Natural killer cell treated with Interleukin-12 subunit alpha and Interleukin-12 subunit beta and Interleukin-15 and Interleukin-18, amount 100 ng/mL, for 72 hours (primary cell): ENCODE data around the gene SLC28A1. TPM values are rescaled to one million over a fixed set of nuclear protein-coding genes. Genes with fewer than 3 reads are reported as not detected.

Experiments used
- ATAC-seq, 2 donors: fragments of 150-1000 bp; cut with Tn5 transposase in 1 of 2; sonication (Bioruptor Pico), chemical (Tn5 transposase) in 1 of 2; 2 replicates each; pipeline ENCODE4 v1.10.0; 2021
- DNase-seq: peaks from one replicate; pipeline ENCODE4 v3.0.0; 2022; ENCODE audit warnings: low spot score
- H3K27ac Mint-ChIP-seq, 2 donors: 1 replicate in 1 of 2; 2 replicates in 1 of 2; pipeline ENCODE4 v1.8.0; 2022; ENCODE audit warnings: mixed read lengths in 2 of 2, mild to moderate bottlenecking in 1 of 2, moderate library complexity in 1 of 2
- H3K27me3 Mint-ChIP-seq, 2 donors: 1 replicate in 1 of 2; 2 replicates in 1 of 2; pipeline ENCODE4 v1.8.0; 2022; ENCODE audit warnings: mixed read lengths in 2 of 2
- H3K36me3 Mint-ChIP-seq: one replicate; pipeline ENCODE4 v1.8.0; 2022; ENCODE audit warnings: mixed read lengths
- H3K4me1 Mint-ChIP-seq, 2 donors: 1 replicate in 1 of 2; 2 replicates in 1 of 2; pipeline ENCODE4 v1.8.0; 2022; ENCODE audit warnings: low read depth in 2 of 2, mixed read lengths in 2 of 2, mild to moderate bottlenecking in 1 of 2
- H3K4me3 Mint-ChIP-seq: one replicate; pipeline ENCODE4 v1.8.0; 2022; ENCODE audit warnings: mixed read lengths
- H3K9me3 Mint-ChIP-seq: 2 replicates; pipeline ENCODE4 v1.8.0; 2022; ENCODE audit warnings: mixed read lengths
- total RNA-seq, 2 donors: library from RNA; stranded (reverse); gene quantifications; one replicate each; pipeline ENCODE4 v1.2.3, GENCODE V29; 2022

The SLC28A1 gene
- total RNA-seq, 2 donors from 2014 or later = not detected

- no peaks in the 10 kb centered on the region for H3K4me1 Mint-ChIP-seq
- no peaks in the 10 kb centered on the region for H3K9me3 Mint-ChIP-seq
These were observed 15.3 kb downstream of the SLC28A1 start for GRCh38 chr15:84899750-84900149.

GRCh38 chr15:84901540-84901939, 17.1 kb downstream of the SLC28A1 start:
- no peak overlapping the region for H3K4me3 Mint-ChIP-seq
- H3K4me1 Mint-ChIP-seq = no peaks in the 10 kb centered on the region
- no peak overlapping the region for H3K27ac Mint-ChIP-seq
- no peaks in the 10 kb centered on the region for H3K9me3 Mint-ChIP-seq
- no peak for DNase-seq
- no peak for ATAC-seq
- H3K36me3 Mint-ChIP-seq = peaks cover 5% of the 10 kb centered on the region
- peaks cover 8 to 25% of the 10 kb centered on the region in 2 donors for H3K27me3 Mint-ChIP-seq

More at GRCh38 chr15:84899750-84900149, 15.3 kb downstream of the SLC28A1 start:
- no peak for ATAC-seq
- H3K27ac Mint-ChIP-seq = no peak overlapping the region
- DNase-seq = no peak
- H3K4me3 Mint-ChIP-seq = no peak overlapping the region
- peaks cover 5% of the 10 kb centered on the region for H3K36me3 Mint-ChIP-seq
- peaks cover 10 to 31% of the 10 kb centered on the region in 2 donors for H3K27me3 Mint-ChIP-seq

- Mint-ChIP-seq H3K27me3 (peaks cover 3 to 15% of the 10 kb centered on the region in 2 donors), H3K9me3 (no peaks in the 10 kb centered on the region), H3K4me1 (no peaks in the 10 kb centered on the region), H3K4me3 (no peak overlapping the region), H3K36me3 (peaks cover 5% of the 10 kb centered on the region), H3K27ac (no peak overlapping the region)
- ATAC-seq = peak in 1 of 2 donors; percentile 40
- no peak for DNase-seq
These were observed 19.3 kb downstream of the SLC28A1 start for GRCh38 chr15:84903751-84904150.

GRCh38 chr15:84904419-84904818, 20.0 kb downstream of the SLC28A1 start:
- no peak for ATAC-seq
- no peaks in the 10 kb centered on the region for H3K9me3 Mint-ChIP-seq
- H3K36me3 Mint-ChIP-seq = peaks cover 3% of the 10 kb centered on the region
- no peak overlapping the region for H3K4me3 Mint-ChIP-seq
- H3K27ac Mint-ChIP-seq = no peak overlapping the region
- peaks cover 2 to 8% of the 10 kb centered on the region in 2 donors for H3K27me3 Mint-ChIP-seq
- H3K4me1 Mint-ChIP-seq = no peaks in the 10 kb centered on the region
- DNase-seq = no peak

GRCh38 chr15:84905016-84905916, 20.8 kb downstream of the SLC28A1 start:
- Mint-ChIP-seq H3K4me3 (no peak overlapping the region), H3K36me3 (no peaks in the 10 kb centered on the region), H3K27me3 (no peaks in the 10 kb centered on the region), H3K9me3 (no peaks in the 10 kb centered on the region), H3K4me1 (no peaks in the 10 kb centered on the region), H3K27ac (no peak overlapping the region)
- no peak for DNase-seq
- peak; percentile 34 for ATAC-seq

- DNase-seq (no peak), ATAC-seq (no peak)
- H3K27me3 Mint-ChIP-seq = no peaks in the 10 kb centered on the region
- H3K4me3 Mint-ChIP-seq = no peak overlapping the region
- no peaks in the 10 kb centered on the region for H3K9me3 Mint-ChIP-seq
- H3K4me1 Mint-ChIP-seq = peaks cover 0 to 3% of the 10 kb centered on the region in 2 donors
- no peak overlapping the region for H3K27ac Mint-ChIP-seq
- no peaks in the 10 kb centered on the region for H3K36me3 Mint-ChIP-seq
These were observed 23.3 kb downstream of the SLC28A1 start for GRCh38 chr15:84907731-84908130.

GRCh38 chr15:84908564-84908963, 24.1 kb downstream of the SLC28A1 start:
- H3K36me3 Mint-ChIP-seq = no peaks in the 10 kb centered on the region
- ATAC-seq = no peak

GRCh38 chr15:84909029-84909428, 24.6 kb downstream of the SLC28A1 start:
- ATAC-seq (no peak), DNase-seq (no peak)
- Mint-ChIP-seq H3K9me3 (no peaks in the 10 kb centered on the region), H3K36me3 (no peaks in the 10 kb centered on the region), H3K4me1 (peaks cover 0 to 3% of the 10 kb centered on the region in 2 donors), H3K27ac (no peak overlapping the region), H3K27me3 (no peaks in the 10 kb centered on the region), H3K4me3 (no peak overlapping the region)

More at GRCh38 chr15:84908564-84908963, 24.1 kb downstream of the SLC28A1 start:
- peaks cover 0 to 3% of the 10 kb centered on the region in 2 donors for H3K4me1 Mint-ChIP-seq
- no peaks in the 10 kb centered on the region for H3K9me3 Mint-ChIP-seq
- no peak overlapping the region for H3K4me3 Mint-ChIP-seq
- H3K27ac Mint-ChIP-seq = no peak overlapping the region
- H3K27me3 Mint-ChIP-seq = no peaks in the 10 kb centered on the region
- no peak for DNase-seq

- no peak for DNase-seq
- no peaks in the 10 kb centered on the region for H3K9me3 Mint-ChIP-seq
- no peak for ATAC-seq
- H3K4me3 Mint-ChIP-seq = no peak overlapping the region
- H3K36me3 Mint-ChIP-seq = no peaks in the 10 kb centered on the region
- peaks cover 0 to under 1% of the 10 kb centered on the region in 2 donors for H3K27me3 Mint-ChIP-seq
- peaks cover 2 to 5% of the 10 kb centered on the region in 2 donors for H3K4me1 Mint-ChIP-seq
- H3K27ac Mint-ChIP-seq = no peak overlapping the region
These were observed 25.3 kb downstream of the SLC28A1 start for GRCh38 chr15:84909782-84910181.

GRCh38 chr15:84910928-84911623, 26.6 kb downstream of the SLC28A1 start:
- Mint-ChIP-seq H3K36me3 (no peaks in the 10 kb centered on the region), H3K27ac (no peak overlapping the region), H3K4me3 (no peak overlapping the region), H3K27me3 (peaks cover 0 to 3% of the 10 kb centered on the region in 2 donors), H3K4me1 (peaks cover 11 to 13% of the 10 kb centered on the region in 2 donors), H3K9me3 (no peaks in the 10 kb centered on the region)
- ATAC-seq = no peak
- no peak for DNase-seq

GRCh38 chr15:84911879-84912660, 27.6 kb downstream of the SLC28A1 start:
- DNase-seq (no peak), ATAC-seq (no peak)
- peaks cover 0 to 3% of the 10 kb centered on the region in 2 donors for H3K27me3 Mint-ChIP-seq
- no peaks in the 10 kb centered on the region for H3K36me3 Mint-ChIP-seq
- no peaks in the 10 kb centered on the region for H3K9me3 Mint-ChIP-seq
- peaks cover 11 to 13% of the 10 kb centered on the region in 2 donors for H3K4me1 Mint-ChIP-seq
- no peak overlapping the region for H3K27ac Mint-ChIP-seq
- H3K4me3 Mint-ChIP-seq = no peak overlapping the region

- no peak overlapping the region for H3K4me3 Mint-ChIP-seq
- H3K9me3 Mint-ChIP-seq = no peaks in the 10 kb centered on the region
- no peak for ATAC-seq
- no peak overlapping the region for H3K27ac Mint-ChIP-seq
- H3K4me1 Mint-ChIP-seq = peaks cover 11 to 13% of the 10 kb centered on the region in 2 donors
- H3K27me3 Mint-ChIP-seq = peaks cover 0 to 3% of the 10 kb centered on the region in 2 donors
- no peak for DNase-seq
- no peaks in the 10 kb centered on the region for H3K36me3 Mint-ChIP-seq
These were observed 28.9 kb downstream of the SLC28A1 start for GRCh38 chr15:84913360-84913723.

GRCh38 chr15:84914351-84914750, 29.9 kb downstream of the SLC28A1 start:
- no peaks in the 10 kb centered on the region for H3K36me3 Mint-ChIP-seq
- H3K9me3 Mint-ChIP-seq = no peaks in the 10 kb centered on the region
- peak overlapping the region in 1 of 2 donors; percentile 84 for H3K27ac Mint-ChIP-seq
- ATAC-seq (no peak), DNase-seq (no peak)
- H3K4me3 Mint-ChIP-seq = no peak overlapping the region
- peaks cover 0 to 3% of the 10 kb centered on the region in 2 donors for H3K27me3 Mint-ChIP-seq
- peaks cover 11 to 13% of the 10 kb centered on the region in 2 donors for H3K4me1 Mint-ChIP-seq
